HepG2 (cell line): ENCODE measurements around the gene KIF13A. TPM values are rescaled to one million over a fixed set of nuclear protein-coding genes. Genes with fewer than 3 reads are reported as not detected.

Experiments used
- ATAC-seq: fragments of 200-7000 bp; cut with Tn5 transposase; 3 replicates; pipeline ENCODE4 v1.9.1; 2020; ENCODE audit warnings: mild to moderate bottlenecking, moderate library complexity
- BruUV-seq: library from RNA; stranded (reverse); fragments of 400-500 nt; replicated peaks from 2 replicates; lab custom pipeline; 2021; lab: Mats Ljungman, UMichigan
- CTCF ChIA-PET: fragments of 300-600 bp; formaldehyde crosslinking; extraction: SDS; loops from one replicate; lab custom pipeline; 2021; ENCODE audit warnings: low total read pairs, inconsistent platforms, low intra/inter-chr PET ratio; lab: Yijun Ruan, JAX
- POLR2A ChIA-PET: fragments of 350-600 bp; sonication (Branson Sonifier 250); formaldehyde crosslinking; loops from one replicate; lab custom pipeline; 2020; ENCODE audit warnings: antibody characterized with exemption, inconsistent platforms; lab: Yijun Ruan, JAX
- DNase-seq: peaks from one replicate; pipeline ENCODE4 v3.0.0-alpha.2; 2015; ENCODE audit warnings: low spot score
- FAIRE-seq: peaks from 3 replicates; lab custom pipeline; 2011; peaks lifted over from hg19 to GRCh38; lab: Jason Lieb, UNC
- H2AFZ ChIP-seq: one replicate; pipeline ENCODE4 v1.6.1; 2011; ENCODE audit warnings: low read length, inconsistent platforms
- H3K27ac ChIP-seq: fragments of 300-600 bp; 3 replicates; pipeline ENCODE4 v1.8.0; 2011; ENCODE audit warnings: mixed run types, mild to moderate bottlenecking, mixed read lengths, low read length, inconsistent platforms; ENCODE audit not compliant: insufficient read depth; ENCODE audit errors: extremely low read length
- H3K27me3 ChIP-seq, 2 experiments: fragments of 200-600 bp in 1 of 2; 2 replicates in 1 of 2; 3 replicates in 1 of 2; pipeline versions ENCODE4 v1.6.0 to v1.8.0; 2011; ENCODE audit warnings: low read length in 2 of 2, mild to moderate bottlenecking in 2 of 2, moderate library complexity in 2 of 2, inconsistent platforms in 1 of 2; ENCODE audit not compliant: insufficient read depth in 2 of 2, control insufficient read depth in 1 of 2
- H3K36me3 ChIP-seq, 2 experiments: fragments of 200-600 bp in 1 of 2; replicated peaks in 1 of 2; 2 replicates in 1 of 2; 3 replicates in 1 of 2; pipeline versions ENCODE4 v1.5.1 to v1.8.0; 2011; ENCODE audit warnings: low read length in 2 of 2, inconsistent platforms in 1 of 2; ENCODE audit not compliant: insufficient read depth in 2 of 2, control insufficient read depth in 1 of 2
- H3K4me1 ChIP-seq: 2 replicates; pipeline ENCODE4 v1.5.1; 2012; ENCODE audit warnings: low read length, inconsistent platforms; ENCODE audit not compliant: insufficient read depth
- H3K4me2 ChIP-seq: 2 replicates; pipeline ENCODE4 v1.6.0; 2011; ENCODE audit warnings: low read depth, low read length, inconsistent platforms
- H3K4me3 ChIP-seq, 3 experiments: fragments of 200-600 bp in 1 of 3; sonication (generic), shearing (Covaris generic) in 1 of 3; replicated peaks in 1 of 3; 2 replicates each; pipeline ENCODE4 v1.5.1; 2011 to 2016; ENCODE audit warnings: low read length in 3 of 3, inconsistent platforms in 2 of 3, low read depth in 2 of 3, mild to moderate bottlenecking in 2 of 3, control low read depth in 1 of 3, mixed read lengths in 1 of 3; ENCODE audit not compliant: insufficient read depth in 1 of 3
- H3K79me2 ChIP-seq: one replicate; pipeline ENCODE4 v1.6.1; 2011; ENCODE audit warnings: low read length, inconsistent platforms; ENCODE audit not compliant: insufficient read depth
- H3K9ac ChIP-seq: 2 replicates; pipeline ENCODE4 v1.6.0; 2011; ENCODE audit warnings: mild to moderate bottlenecking, low read depth, low read length, inconsistent platforms; ENCODE audit not compliant: insufficient read depth
- H3K9me3 ChIP-seq: 2 replicates; pipeline ENCODE4 v1.5.1; 2012; ENCODE audit warnings: mild to moderate bottlenecking, low read length
- H4K20me1 ChIP-seq: 2 replicates; pipeline ENCODE4 v1.6.0; 2011; ENCODE audit warnings: inconsistent platforms, mild to moderate bottlenecking, low read length, moderate library complexity; ENCODE audit not compliant: insufficient read depth
- CREM ChIP-seq, 2 experiments: sonication (generic) in 1 of 2; formaldehyde crosslinking in 1 of 2; IDR thresholded peaks; 2 replicates each; pipeline versions ENCODE4 v1.4.0 to v1.6.1; 2016 to 2020; ENCODE audit warnings: antibody characterized with exemption in 1 of 2, mild to moderate bottlenecking in 1 of 2, missing genetic modification reagents in 1 of 2
- HNF1A ChIP-seq, 2 experiments: sonication (generic) in 1 of 2; formaldehyde crosslinking in 1 of 2; IDR thresholded peaks; 2 replicates each; pipeline versions ENCODE4 v1.4.0 to v1.6.1; 2016 to 2020; ENCODE audit warnings: borderline replicate concordance in 1 of 2, low read depth in 1 of 2, mild to moderate bottlenecking in 1 of 2, missing genetic modification reagents in 1 of 2
- MIER3 ChIP-seq: IDR thresholded peaks from 2 replicates; pipeline ENCODE4 v1.6.1; 2016; ENCODE audit warnings: missing compliant biosample characterization, borderline replicate concordance
- RAD51 ChIP-seq: fragments of 450-650 bp; IDR thresholded peaks from 2 replicates; pipeline ENCODE4 v1.6.1; 2016; ENCODE audit warnings: borderline replicate concordance
- RNF2 ChIP-seq: fragments of 450-650 bp; conservative IDR thresholded peaks from 2 replicates; pipeline ENCODE4 v1.6.1; 2016; ENCODE audit warnings: low read depth
- ZFYVE20 ChIP-seq: sonication (generic); formaldehyde crosslinking; IDR thresholded peaks from 2 replicates; pipeline ENCODE4 v1.8.0; 2023; ENCODE audit warnings: low read depth, mild to moderate bottlenecking, moderate library complexity, missing genetic modification reagents, borderline replicate concordance
- ZNF414 ChIP-seq: sonication (generic); formaldehyde crosslinking; IDR thresholded peaks from 2 replicates; pipeline ENCODE4 v1.5.0; 2020; ENCODE audit warnings: missing genetic modification reagents
- ZNF446 ChIP-seq: sonication (generic); formaldehyde crosslinking; IDR thresholded peaks from 2 replicates; pipeline ENCODE4 v1.5.0; 2020; ENCODE audit warnings: mild to moderate bottlenecking, missing genetic modification reagents
- ZNF576 ChIP-seq: sonication (generic); formaldehyde crosslinking; IDR thresholded peaks from 2 replicates; pipeline ENCODE4 v1.4.0; 2020; ENCODE audit warnings: mild to moderate bottlenecking, missing genetic modification reagents
- ZSCAN20 ChIP-seq: sonication (generic); formaldehyde crosslinking; IDR thresholded peaks from 2 replicates; pipeline ENCODE4 v1.4.0; 2020; ENCODE audit warnings: missing genetic modification reagents, mild to moderate bottlenecking, borderline replicate concordance
- WGBS: methylation state at CpG from one replicate; pipeline ENCODE4 v1.1.6; 2017; ENCODE audit warnings: low lambda C conversion rate; 5-methylcytosine and 5-hydroxymethylcytosine counted together
- in situ Hi-C: cut with HindIII; loops from 2 replicates; pipeline ENCODE4 v1.10.0; 2017; ENCODE audit warnings: low pct_unique_long_range_greater_than_20kb; ENCODE audit not compliant: extremely low pct_ligation_motif_present
- intact Hi-C: fragments of 100-400 bp; cut with micrococcal nuclease; formaldehyde crosslinking; loops from one replicate; pipeline ENCODE4 v1.10.0; 2022; ENCODE audit not compliant: unreplicated experiment
- polyA plus RNA-seq, 8 experiments: library from polyadenylated mRNA; depleted of rRNA in 3 of 8; stranded (reverse) in 7 of 8; unstranded in 1 of 8; fragments of >200 nt; fragmentation: Illumina TruSeq in 4 of 8; extraction: Trizol in 4 of 8; gene quantifications; 2 replicates each; pipeline versions ENCODE4 v1.2.1 to v1.2.3, GENCODE V29; 2011 to 2016; ENCODE audit warnings: low read depth in 4 of 8, missing spikeins in 1 of 8, mixed read lengths in 1 of 8; ENCODE audit not compliant: insufficient read depth in 1 of 8
- total RNA-seq, 5 experiments: library from RNA; depleted of rRNA; stranded (reverse); fragments of >200 nt; fragmentation: Illumina TruSeq; extraction: Trizol; gene quantifications; 2 replicates each; pipeline ENCODE4 v1.2.3, GENCODE V29; 2016; ENCODE audit warnings: low read depth in 1 of 5

The KIF13A gene
- total and polyA plus RNA-seq, 2 of the 13 experiments (the other 11 are each of a cell fraction or from before 2014, with no cell fraction given): 21.1 to 37.2 TPM

GRCh38 chr6:17968876-17969275 is 18.6 kb downstream of the KIF13A start:
- Histone ChIP-seq H4K20me1 (no peaks in the 10 kb centered on the region; the same call in 1 of the 2 replicates), H3K27me3 (no peaks in the 10 kb centered on the region), H3K9ac (no peak overlapping the region), H3K4me3 (no peak overlapping the region), H3K4me1 (no peaks in the 10 kb centered on the region), H2AFZ (no peak overlapping the region), H3K79me2 (peaks cover 51% of the 10 kb centered on the region), H3K27ac (no peak overlapping the region), H3K9me3 (no peaks in the 10 kb centered on the region), H3K4me2 (no peak overlapping the region), H3K36me3 (0 out of 5 replicates have a peak, but pooled peaks cover 0 to under 1% of the 10 kb centered on the region in 2 experiments)
- DNase-seq (no peak), FAIRE-seq (no peak), ATAC-seq (no peak)
- in situ Hi-C loops: no loop called here
- BruUV-seq: no TSS peak
- ChIA-PET POLR2A (no interaction called here), CTCF (no interaction called here)
- no peak for TF ChIP-seq ZNF446 (CRISPR knock-in tag)
- no peak for TF ChIP-seq ZNF576 (CRISPR knock-in tag)
- no peak for TF ChIP-seq MIER3
- no peak for TF ChIP-seq ZFYVE20 (CRISPR knock-in tag)
- no peak for TF ChIP-seq RAD51
- intact Hi-C loops: no loop called here
- 86% methylated on average over 2 of the region's 2 CpGs for WGBS

GRCh38 chr6:17967668-17968518 is 19.5 kb downstream of the KIF13A start:
- ATAC-seq: peak; percentile 36; the same call in 2 of the 3 replicates
- H3K27ac ChIP-seq: no peak overlapping the region
- no peak overlapping the region for H3K4me2 ChIP-seq
- WGBS: 97% methylated on average over 5 of the region's 5 CpGs
- no TSS peak for BruUV-seq
- H3K36me3 ChIP-seq: 0 out of 5 replicates have a peak, but pooled peaks cover 0 to 3% of the 10 kb centered on the region in 2 experiments
- H3K9ac ChIP-seq: no peak overlapping the region
- intact Hi-C loops (no loop called here), in situ Hi-C loops (no loop called here)
- no peak overlapping the region for H3K4me3 ChIP-seq
- H3K9me3 ChIP-seq: no peaks in the 10 kb centered on the region
- no peaks in the 10 kb centered on the region for H3K4me1 ChIP-seq
- CTCF ChIA-PET: no interaction called here
- FAIRE-seq: no peak
- H2AFZ ChIP-seq: no peak overlapping the region
- no peak for DNase-seq
- no peaks in the 10 kb centered on the region for H3K27me3 ChIP-seq
- no peaks in the 10 kb centered on the region for H4K20me1 ChIP-seq
- POLR2A ChIA-PET: no interaction called here
- peaks cover 43% of the 10 kb centered on the region for H3K79me2 ChIP-seq
- TF ChIP-seq HNF1A (IDR thresholded peaks at IDR 0.05; ENCODE audit: low read depth): no peak
- TF ChIP-seq HNF1A (CRISPR knock-in tag; IDR thresholded peaks at IDR 0.05; ENCODE audit: borderline replicate concordance): no peak
- TF ChIP-seq RNF2: no peak
- TF ChIP-seq ZSCAN20 (CRISPR knock-in tag): no peak
- TF ChIP-seq CREM (IDR thresholded peaks at IDR 0.05): no peak
- no peak for TF ChIP-seq CREM (CRISPR knock-in tag; IDR thresholded peaks at IDR 0.05)
- TF ChIP-seq ZNF414: no peak
